Measurements from ENCODE around the gene HCK.

GRCh38 chr20:32021091-32021490 is 31.0 kb upstream of the HCK start:
- TF ChIP-seq CTCF (conservative IDR thresholded peaks at IDR 0.05 in 1 of 2, IDR thresholded peaks at IDR 0.05 in 1 of 2; ENCODE audit: extremely low read depth in 1 of 2, insufficient read depth in 1 of 2, low read depth in 1 of 2, low read length in 2 of 2), result no peak
- no peak for TF ChIP-seq EZH2 (IDR thresholded peaks at IDR 0.05; ENCODE audit: borderline replicate concordance, low read length)

Measured in mammary epithelial cell (primary cell).